Stimulated activated CD8-positive, alpha-beta memory T cell treated with anti-CD3 and anti-CD28 coated beads, Interleukin-15, amount 100 ng/mL, for 48 hours (primary cell): ENCODE data around the gene RALGDS.

Source experiments
- DNase-seq, 2 donors: peaks; one replicate each; pipeline ENCODE4 v3.0.0-alpha.2; 2020; ENCODE audit warnings: low read depth in 2 of 2

The RALGDS gene

DNA sequence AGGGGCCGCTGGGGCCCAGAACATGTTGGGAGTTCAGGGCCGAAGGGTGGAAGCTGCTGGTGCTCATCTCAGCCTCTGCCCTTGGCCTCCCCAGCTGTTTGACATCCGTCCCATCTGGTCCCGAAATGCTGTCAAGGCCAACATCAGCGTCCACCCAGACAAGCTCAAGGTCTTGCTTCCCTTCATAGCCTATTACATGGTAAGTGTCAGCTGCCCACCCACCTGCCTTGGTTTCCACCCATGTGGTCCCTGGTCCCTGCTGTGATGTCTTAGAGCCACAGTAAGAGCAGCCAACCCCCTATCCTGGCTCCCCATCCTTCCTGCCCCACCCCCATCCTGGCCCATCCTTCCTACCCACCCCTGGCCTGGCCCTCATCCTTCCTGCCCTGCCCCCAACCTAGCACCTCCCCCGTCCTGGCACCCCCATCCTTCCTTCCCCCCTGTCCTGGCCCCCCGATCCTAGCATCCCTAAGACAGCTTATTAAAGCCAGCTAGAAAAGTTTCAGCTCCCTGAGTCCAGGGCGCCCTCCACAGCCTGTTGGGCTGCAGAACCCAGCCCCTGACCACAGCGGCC, 69.0 kb downstream of the RALGDS start:
- no peak for DNase-seq

DNA sequence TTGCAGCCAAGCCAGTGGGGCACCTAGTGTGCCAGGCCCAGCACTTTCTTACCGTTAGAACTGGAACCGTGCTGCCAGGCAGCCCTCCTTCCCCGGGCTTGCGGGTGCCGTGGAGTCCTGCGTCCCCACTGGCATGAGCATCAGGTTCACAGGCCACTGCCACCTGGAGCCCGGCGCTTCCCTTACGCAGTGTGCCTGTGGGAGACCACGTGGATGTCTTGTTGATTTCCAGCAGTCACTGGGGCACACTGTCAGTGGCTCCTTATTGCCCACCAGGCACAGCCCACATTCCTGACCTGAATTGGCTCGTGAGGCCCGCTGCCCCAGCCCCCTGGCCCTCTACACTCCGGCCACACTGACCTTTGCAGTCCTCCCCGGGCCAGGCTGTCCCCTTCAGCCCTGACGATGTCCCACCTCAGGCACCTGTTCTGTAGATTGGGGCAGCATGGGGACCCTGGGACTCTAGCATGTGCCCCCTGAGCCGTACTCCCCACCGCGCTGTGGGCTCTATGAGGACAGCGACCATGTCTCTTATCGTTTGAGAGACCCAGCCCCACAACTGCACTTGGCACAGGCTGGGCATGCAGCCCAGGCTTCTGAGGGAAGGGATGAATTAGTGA, 69.6 kb downstream of the RALGDS start:
- DNase-seq = no peak

DNA sequence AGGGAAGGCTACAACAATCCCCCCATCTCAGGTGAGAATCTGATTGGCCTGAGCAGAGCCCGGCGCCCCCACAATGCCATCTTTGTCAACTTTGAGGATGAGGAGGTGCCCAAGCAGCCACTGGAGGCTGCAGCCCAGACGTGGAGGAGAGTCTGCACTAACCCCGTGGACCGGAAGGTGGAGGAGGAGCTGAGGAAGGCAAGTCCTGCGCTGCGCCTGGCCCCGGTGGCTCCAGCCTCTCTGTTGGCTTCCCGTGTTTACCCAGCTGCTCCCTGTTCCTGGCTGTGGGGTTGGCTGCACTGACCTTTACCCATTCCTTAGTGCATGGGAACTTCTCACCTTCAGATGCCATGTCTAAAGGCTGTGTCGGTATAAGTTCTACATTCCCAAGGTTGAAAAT, 70.3 kb downstream of the RALGDS start:
- DNase-seq = no peak

DNA sequence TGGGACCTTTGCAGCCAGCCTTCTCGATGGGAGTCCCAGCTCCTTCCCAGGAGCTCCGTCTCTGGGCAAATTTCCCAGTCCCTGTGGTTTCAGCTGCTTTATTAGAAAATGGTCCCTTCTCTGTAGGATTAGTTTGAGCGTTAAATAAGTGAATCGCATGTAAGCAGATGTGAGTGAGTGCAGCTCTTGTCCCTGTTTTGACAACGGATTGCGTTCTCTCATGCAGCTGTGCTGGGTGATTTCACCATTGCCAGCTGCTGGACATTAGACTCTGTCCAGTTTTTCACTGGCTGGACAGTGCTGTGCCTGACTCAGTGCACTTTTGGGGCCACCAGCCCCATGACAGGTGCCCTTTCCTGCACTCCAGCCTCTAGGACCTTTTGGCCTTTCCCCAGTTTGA, 70.9 kb downstream of the RALGDS start:
- no peak for DNase-seq

DNA sequence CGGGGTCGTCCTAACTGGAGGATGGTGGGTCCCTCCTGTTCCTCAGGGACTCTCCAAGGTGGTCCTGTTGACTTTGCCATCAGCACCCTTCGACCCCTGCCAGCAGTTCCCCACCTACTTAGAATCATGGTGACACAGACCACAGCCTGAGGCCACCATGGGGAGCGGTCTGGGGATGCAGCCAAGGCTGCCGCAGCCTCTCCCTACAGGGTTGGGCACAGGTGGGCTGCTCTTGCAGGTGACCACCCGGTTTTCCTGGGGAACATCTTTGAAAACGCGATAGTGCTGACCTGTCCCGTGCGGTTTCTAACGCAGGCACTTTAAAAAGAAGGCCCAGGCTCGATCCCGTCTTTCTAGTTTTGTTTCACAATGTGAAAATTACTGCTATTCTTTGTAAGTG, 72.0 kb downstream of the RALGDS start:
- DNase-seq = no peak

DNA sequence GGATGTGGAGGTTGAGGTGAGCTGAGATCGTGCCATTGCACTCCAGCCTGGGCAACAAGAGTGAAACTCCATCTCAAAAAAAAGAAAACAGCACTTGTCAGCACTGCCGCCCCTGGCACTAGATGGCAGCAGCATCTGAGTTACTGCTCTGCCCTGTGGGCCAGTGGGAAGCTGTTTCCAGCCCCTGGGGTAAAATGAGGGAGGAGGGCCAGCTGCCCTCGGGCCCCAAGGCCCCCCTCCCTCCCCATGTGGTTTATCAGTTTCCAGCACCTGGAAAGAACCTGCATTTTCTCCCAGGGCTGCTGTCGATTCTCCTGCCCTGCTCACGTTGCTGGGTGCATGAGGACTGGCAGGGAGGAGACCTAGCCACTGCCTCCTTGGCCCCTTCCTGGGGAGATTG, 72.4 kb downstream of the RALGDS start:
- DNase-seq = no peak
